Left lobe of liver (tissue), 2 donors: ENCODE results near the gene TRPC4AP. TPM values are rescaled to one million over a fixed set of nuclear protein-coding genes. Genes with fewer than 3 reads are reported as not detected.

Experiments
- ATAC-seq: fragments of 200-7000 bp; cut with Tn5 transposase; one replicate; pipeline ENCODE4 v1.9.1; 2020; ENCODE audit warnings: mild to moderate bottlenecking, moderate library complexity
- DNase-seq: peaks from one replicate; pipeline ENCODE4 v3.0.0-alpha.2; 2020; ENCODE audit warnings: low spot score
- total RNA-seq: library from RNA; stranded (reverse); gene quantifications from one replicate; pipeline ENCODE4 v1.2.1, GENCODE V29; 2021
- donor health status: DM: no; HTN: no; CAD: no; lungs with moderate emphysema.
- donor health status: DM: no; HTN: yes; CAD: no.

Gene TRPC4AP
- total RNA-seq, 1 donor from 2014 or later, result 27.6 TPM

GRCh38 chr20:34990661-34991214 lies 101.9 kb downstream of the TRPC4AP start:
- no peak for ATAC-seq
- no peak for DNase-seq

GRCh38 chr20:34990231-34990630 lies 102.4 kb downstream of the TRPC4AP start:
- ATAC-seq (no peak), DNase-seq (no peak)

- ATAC-seq, result no peak
- DNase-seq, result no peak
Observed at GRCh38 chr20:34989670-34990069, 102.9 kb downstream of the TRPC4AP start.

- ATAC-seq (no peak), DNase-seq (no peak)
Observed at GRCh38 chr20:34989118-34989517, 103.5 kb downstream of the TRPC4AP start.

- ATAC-seq, result peak; percentile 6
- no peak for DNase-seq
Observed at GRCh38 chr20:34988191-34988540, 104.4 kb downstream of the TRPC4AP start.

GRCh38 chr20:34987288-34988190 lies 105.1 kb downstream of the TRPC4AP start:
- peak; percentile 4 for ATAC-seq
- no peak for DNase-seq

GRCh38 chr20:34986311-34987287 lies 106.0 kb downstream of the TRPC4AP start:
- DNase-seq (no peak), ATAC-seq (no peak)

- ATAC-seq, result no peak
- no peak for DNase-seq
Observed at GRCh38 chr20:34985461-34986310, 106.9 kb downstream of the TRPC4AP start.

- ATAC-seq, result no peak
- no peak for DNase-seq
Observed at GRCh38 chr20:34984756-34985261, 107.8 kb downstream of the TRPC4AP start.

- ATAC-seq (no peak), DNase-seq (peak; percentile 45)
Observed at GRCh38 chr20:34983995-34984735, 108.4 kb downstream of the TRPC4AP start.

GRCh38 chr20:34983089-34983820 lies 109.4 kb downstream of the TRPC4AP start:
- ATAC-seq (no peak), DNase-seq (no peak)

- ATAC-seq (no peak), DNase-seq (no peak)
Observed at GRCh38 chr20:34982270-34983088, 110.1 kb downstream of the TRPC4AP start.

GRCh38 chr20:34980543-34981233 lies 111.9 kb downstream of the TRPC4AP start:
- ATAC-seq (no peak), DNase-seq (no peak)

- no peak for DNase-seq
- no peak for ATAC-seq
Observed at GRCh38 chr20:34979366-34980153, 113.0 kb downstream of the TRPC4AP start.

GRCh38 chr20:34978092-34978744 lies 114.4 kb downstream of the TRPC4AP start:
- no peak for ATAC-seq
- no peak for DNase-seq
